Stimulated activated CD4-positive, alpha-beta T cell treated with anti-CD3 and anti-CD28 coated beads, TNF-alpha, amount 100 ng/mL, for 48 hours (primary cell): ENCODE measurements around the gene ALX4.

Experiments used
- DNase-seq, 3 donors: peaks; one replicate each; pipeline ENCODE4 v3.0.0-alpha.2; 2020; ENCODE audit warnings: low read depth in 3 of 3

The ALX4 gene

DNA sequence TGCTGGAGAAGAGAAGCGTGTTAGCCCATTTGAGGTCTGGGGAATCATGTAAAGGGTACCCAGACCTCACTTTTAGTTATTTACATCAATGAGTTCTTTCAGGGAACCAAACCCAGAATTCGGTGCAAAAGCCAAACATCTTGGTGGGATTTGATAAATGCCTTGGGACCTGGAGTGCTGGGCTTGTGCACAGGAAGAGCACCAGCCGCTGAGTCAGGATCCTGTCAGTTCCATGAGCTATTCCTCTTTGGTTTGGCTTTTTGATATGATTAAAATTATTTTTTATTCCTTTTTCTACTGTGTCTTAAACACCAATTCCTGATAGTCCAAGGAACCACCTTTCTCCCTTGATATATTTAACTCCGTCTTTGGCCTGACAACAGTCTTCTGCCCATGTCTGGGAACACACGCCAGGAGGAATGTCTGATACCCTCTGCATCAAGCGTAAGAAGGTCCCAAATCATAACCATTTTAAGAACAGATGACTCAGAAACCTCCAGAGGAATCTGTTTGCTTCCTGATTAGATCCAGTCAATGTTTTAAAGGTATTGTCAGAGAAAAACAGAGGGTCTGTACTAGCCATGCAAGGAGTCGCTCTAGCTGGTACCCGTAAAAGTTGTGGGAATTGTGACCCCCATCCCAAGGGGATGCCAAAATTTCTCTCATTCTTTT is 65.2 kb downstream of the ALX4 start:
- no peak for DNase-seq

DNA sequence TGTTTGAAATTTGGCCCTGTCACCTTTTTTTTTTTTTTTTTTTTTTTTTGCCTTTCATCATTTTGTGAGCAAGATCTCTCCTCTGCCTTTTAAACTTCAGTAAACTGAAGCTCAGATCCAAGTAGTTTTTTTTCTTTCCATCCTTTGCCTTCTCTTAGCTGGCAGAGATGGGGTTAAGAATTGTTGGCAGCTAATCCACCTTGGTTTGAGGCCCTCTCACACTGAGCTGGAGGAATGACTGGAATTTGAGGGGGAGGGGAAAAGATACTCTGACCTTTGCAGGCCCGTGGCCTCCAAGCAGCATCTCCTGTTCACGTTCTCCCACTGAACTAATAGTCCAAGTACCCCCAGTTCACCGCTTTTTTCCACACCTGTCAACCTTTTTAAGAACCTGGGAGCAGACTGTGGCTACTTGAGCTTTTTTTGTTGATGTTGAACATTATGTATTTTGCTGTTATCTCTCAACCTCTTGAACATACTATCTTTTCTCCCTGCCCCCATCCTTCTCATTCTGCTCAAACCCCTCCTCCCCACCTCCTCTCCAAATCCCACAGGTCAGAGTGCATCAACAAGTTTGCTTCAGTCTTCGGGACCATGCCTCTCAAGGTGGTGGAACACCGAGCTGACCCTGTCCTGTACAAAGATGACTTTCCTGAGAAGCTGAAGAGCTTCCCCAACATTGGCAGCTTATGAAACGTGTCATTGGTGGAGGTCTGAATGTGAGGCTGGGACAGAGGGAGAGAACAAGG is 66.2 kb downstream of the ALX4 start:
- DNase-seq = no peak

DNA sequence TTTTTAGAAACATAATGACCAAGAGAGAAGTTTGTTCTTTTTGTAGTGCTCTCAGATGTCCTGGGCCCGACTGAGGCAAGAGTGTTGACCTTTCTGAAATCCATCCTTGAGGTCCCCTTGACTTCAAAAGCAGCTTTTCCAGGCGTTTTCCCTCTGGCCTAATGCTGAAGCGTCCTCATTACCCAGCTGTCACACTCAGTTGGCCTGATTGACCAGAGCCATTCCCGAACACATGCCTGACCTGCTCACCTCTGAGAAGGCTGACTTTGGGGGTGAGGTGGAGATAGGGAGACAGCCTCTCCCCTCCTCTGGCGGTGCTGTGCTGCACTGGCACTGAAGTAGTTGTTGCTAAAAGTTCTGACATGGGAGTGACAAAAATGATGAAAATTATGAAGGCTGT is 66.9 kb downstream of the ALX4 start:
- DNase-seq = no peak

DNA sequence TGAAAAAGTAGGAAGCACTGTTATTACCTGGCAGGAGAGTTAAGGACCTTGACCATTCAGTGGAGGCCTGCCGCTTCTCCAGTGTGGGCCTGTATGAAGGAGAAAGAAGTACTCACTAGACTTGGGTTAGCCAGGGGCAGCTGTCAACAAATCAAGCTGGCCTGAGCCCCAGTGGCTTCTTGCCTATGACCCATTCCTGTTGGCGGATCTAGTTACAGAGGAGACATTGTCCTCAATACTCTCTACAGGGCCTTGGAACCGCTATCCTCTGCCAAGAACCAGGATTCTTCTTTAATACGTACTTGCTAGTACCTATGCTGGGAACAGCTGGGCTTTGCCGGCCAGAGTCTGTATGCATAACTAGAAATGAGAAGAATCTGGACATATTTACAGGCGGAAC is 68.1 kb downstream of the ALX4 start:
- no peak for DNase-seq

DNA sequence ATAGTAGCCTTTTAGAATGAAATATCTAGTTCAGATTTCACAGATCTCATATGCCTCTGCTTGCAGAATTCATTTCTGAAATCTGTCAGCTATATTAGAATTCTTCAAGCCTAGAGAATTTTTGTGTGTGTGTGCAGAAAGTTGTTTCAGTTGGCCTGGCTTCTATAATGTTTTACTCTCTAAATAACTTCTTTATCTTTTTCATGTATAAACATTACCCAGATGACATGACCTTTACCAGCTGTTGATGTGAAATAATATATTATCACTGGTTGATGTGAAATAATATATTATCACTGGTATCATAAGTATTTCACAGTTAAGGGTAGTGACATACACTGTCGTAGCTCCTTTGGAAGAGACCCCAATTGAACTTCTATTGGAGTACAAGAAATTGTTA is 72.8 kb downstream of the ALX4 start:
- no peak for DNase-seq

DNA sequence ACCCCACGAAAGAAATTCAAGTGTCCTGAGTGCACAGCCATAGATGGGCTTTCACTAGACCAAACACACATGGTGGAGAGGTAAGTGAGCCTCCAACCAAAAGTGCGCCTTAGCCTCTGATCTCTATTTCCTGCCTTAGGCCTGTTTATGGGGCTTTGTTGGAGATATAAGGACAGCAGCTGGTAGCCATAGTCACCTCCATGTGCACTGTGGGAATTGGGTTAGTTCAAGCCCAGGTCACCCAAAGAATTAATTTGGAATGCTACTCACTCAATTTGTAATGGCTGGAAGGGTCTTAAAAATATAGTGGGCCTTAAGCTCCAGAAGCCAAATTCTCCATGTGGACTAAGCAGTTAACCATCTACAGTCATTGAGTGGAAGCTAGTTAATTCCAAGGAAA is 73.6 kb downstream of the ALX4 start:
- no peak for DNase-seq

DNA sequence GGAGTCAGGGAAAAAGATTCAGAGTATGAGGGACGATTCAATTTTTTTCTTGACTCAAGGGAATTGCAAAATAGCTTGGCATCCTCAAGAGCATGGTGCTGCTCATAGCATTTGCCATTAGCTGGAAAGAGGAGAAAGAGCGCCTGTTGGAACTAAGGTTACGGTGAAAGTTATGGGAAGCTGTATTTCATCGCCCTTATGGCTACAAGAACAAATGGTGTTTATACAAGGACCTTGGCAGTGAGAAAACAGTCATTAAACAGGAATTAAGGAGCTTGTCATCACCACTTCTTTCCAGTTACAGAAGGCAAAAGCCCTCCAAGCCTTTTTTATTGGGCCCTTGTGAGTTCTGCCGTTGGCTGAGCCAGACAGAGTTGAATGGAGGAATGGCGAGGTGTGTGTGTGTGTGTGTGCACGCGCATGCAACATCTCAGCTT is 74.2 kb downstream of the ALX4 start:
- no peak for DNase-seq

DNA sequence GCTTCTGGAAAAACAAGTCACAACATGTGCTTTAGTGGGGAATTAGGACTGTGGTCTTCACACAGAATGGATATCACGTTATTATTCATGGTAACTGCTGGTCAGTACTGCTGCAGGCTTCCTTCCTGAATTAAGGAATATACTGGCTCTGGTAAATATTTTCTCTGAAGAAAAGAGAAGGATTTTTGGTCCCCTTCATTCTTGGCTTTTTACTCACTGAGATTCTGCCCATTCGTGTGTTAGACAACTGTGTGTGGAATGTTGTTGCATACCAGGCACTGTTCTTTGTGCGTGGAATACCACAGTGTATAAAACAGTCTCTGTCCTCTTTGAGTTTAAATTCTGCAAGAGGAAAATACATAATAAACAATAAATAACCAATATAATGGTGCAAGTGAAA is 80.3 kb downstream of the ALX4 start:
- no peak for DNase-seq

DNA sequence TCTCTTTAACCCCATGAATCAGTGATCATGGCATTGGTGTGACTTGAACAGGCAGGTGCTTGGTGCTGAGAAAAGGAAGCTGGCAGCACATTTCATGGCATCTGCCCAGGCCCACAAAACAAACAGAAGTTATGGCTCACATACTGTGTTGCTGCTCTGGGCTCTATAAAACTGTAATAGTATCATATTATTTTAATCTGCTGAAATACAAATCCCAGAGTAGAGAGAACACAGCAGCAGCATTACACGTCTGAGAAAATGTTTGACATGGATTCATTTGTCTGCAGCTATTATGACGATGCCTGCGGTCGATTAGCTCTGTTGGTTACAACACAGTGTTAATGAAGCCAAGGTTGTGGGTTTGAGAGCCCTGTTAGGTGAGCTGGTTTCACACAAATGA is 80.8 kb downstream of the ALX4 start:
- DNase-seq = no peak

DNA sequence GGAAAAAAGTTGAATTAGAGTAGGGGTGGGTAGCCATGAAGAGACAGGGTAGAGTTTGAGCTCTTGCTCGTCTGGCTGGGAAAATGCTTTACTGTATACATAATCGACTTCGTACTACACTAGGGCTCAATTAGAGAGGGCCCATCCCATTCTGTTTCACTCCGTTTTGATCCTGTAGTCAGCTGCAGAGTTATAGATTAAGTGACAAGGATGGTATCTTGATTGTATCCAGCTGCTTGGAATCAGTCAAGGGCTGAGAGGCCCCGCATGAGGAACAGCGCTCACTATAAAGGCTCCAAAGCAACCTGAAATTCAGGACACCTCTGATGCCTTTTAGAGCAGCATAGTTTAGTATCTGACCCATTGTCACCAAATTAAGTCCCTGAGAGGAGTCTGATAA is 81.6 kb downstream of the ALX4 start:
- no peak for DNase-seq

DNA sequence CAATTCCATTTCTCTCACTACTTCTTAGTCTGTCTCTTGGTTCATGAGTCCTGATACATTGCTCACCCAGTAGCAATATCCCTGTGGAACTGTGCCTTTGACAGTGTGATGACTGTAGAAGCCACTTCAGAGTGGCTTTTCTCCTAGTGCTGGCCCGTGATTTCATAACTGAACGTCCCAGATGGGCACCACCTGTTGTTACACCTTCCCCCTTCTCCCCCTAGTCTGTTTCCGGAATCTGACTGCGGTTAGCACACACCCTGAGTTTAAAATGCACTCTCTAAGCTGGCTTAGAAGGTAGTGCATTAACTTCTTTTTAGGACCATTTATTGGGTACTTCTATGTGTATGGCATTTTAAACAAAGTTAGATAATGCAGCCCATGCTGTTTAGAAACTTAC is 83.0 kb downstream of the ALX4 start:
- no peak for DNase-seq

DNA sequence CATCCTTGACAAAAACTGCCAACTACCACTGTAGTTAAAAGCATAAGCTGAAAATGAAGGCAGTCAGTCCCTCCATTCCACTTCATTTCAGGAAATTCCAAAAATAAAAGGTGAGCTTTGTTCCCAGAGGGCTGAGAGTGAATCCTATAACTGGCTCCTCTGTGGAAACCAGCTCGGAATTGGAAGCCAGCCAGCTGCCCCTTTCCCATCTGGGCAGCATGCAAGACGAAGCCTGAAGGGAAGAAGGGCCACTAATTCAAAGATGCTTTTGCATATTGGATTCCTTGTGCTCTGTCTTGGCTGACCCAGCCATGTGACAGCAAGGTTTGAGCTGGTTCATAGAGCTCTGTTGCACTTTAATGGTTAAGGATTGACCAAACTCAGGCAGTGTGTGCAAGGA is 83.4 kb downstream of the ALX4 start:
- no peak for DNase-seq

DNA sequence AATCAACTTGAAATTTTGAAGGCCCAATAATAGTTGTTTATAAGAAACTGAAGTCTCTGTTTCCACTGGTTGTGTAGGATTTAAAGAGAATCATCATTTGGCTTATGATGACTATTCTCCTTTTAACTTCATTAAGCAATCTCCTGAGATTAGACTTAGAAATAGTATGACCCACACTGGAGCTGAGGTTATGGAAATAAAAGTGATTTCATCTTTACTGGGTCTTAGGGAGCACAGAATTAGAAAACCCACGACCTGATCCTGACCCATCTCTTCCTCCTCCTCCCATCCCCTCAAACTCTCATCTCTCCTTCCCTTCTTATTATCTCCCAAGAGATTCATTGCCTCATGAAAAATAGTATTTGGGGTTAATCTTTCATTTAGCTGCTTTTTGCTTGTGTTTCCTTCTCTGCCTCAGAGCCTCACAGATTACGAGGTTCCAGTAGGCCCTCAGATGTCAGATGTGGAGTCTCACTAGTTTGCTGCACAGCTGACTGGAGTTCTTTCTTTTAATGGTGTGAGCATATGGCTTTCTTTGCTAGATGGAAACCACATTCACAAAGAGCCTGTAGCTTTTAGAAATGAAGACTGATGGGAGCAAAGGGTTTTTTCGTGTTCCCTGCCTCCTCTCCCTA is 85.0 kb downstream of the ALX4 start:
- DNase-seq = no peak

DNA sequence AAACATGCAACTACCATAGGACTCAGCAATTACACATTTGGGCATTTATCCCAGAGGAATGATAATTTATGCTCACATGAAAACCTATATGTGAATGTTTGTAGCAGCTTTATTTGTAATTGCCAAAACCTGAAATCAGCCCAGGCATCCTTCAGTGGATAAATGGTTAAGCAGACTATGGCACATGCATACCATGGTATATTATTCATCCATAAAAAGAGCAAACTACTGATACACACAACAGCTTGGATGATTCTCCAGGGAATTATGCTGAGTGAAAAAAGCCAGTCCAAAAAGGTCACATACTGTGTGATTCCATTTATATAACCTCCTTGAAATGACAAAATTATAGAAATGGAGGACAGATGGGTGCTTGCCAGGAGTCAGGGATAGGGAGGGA is 86.7 kb downstream of the ALX4 start:
- DNase-seq = no peak

DNA sequence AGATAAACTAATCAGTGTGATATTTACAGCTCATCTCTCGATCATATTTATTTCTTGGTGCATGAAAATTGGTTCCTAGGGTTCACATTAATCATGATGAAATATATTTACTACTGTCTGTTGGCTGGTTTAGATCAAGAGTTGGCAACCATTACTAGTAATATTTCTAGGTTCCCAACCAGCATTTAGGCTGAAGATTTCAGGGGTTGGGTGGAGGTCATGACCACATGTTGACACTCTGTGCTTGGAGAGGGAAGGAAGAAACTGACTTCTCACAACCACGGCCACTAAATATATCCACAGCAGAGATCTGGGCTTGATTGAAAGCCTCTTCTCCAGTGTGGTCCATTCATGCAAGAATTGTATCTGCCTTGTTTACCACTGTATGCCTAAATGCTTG is 87.9 kb downstream of the ALX4 start:
- no peak for DNase-seq

DNA sequence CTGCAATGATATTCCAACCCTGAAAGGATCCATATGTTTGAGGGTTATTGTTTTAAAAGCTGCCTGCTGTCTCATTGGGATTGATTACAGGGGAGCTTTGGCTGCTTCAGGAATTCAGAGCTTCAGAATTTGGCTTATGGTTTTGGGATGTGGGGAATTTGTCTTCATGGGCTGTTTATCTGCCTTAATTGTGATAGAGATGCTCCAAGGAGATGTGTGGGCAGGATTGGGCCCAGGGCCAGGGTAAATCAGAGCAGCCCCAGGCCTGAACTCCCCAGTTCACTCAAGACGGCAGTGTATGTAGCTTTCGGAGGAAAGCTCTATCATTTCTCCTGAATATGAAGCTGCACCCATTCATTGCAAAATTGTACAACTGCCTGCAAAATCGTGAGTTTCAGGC is 88.5 kb downstream of the ALX4 start:
- no peak for DNase-seq

DNA sequence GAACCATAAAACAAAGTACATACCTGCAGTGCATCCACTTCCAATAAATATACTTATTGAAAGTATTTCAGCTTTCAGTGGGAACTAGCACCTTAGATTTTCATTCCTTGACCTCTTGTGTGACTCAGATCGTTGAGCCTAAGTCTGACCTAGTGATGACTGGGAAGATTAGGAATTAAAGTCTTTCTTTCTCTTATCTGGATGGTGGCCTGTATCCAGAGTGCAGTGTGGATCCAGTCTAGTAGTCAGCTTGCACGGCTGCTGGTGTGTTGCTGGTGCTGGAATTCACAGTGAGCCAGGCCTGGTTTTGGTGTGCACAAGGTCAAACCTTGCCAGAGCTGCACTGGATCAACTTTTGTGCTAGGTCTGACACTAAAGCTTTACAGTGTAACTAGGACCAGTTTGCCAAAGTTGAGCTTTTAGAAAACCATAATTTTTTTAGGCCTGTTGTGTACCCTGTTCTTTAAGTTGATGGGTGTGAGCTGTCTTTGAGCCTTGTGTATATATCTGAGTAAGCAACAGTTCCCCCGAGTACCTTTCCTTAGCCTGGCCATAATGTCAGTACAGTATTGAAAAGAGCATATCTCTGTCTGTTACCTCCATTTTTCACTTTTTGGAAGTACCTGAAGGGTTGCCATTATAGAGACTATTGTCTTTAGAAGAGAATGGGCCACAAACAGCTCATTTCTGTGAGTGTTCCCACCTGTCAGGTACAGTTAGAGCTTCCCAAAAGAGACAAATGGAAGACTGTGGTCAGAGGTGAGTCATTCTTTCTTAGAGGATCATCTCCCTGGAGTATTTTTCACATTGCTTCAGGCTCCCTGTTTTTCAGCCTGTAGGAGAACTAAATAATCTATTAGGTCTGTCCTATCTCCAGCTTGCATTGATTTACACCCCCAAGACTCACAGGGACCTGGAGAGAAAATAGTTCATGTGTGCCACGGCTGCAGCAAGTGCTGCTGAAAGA is 89.8 kb downstream of the ALX4 start:
- DNase-seq = no peak

DNA sequence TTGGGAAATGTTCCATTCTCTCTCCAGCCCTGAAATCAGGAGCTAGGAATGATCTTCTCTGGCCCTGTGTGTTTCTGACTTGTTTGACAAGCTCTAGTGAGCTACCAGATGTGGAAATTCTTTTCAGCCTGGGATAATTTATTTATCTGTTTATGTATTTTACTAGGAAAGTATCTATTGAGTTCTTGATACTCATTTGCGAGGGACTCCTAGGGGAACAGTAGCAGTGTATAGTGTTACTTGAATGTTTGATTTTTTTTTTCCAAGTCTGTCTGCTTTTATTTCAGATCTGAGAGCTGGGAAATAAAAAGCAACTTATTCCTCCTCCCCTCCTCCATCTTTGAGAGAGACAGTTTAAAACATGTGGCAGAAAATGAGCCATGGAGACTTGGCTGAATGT is 92.5 kb downstream of the ALX4 start:
- no peak for DNase-seq

DNA sequence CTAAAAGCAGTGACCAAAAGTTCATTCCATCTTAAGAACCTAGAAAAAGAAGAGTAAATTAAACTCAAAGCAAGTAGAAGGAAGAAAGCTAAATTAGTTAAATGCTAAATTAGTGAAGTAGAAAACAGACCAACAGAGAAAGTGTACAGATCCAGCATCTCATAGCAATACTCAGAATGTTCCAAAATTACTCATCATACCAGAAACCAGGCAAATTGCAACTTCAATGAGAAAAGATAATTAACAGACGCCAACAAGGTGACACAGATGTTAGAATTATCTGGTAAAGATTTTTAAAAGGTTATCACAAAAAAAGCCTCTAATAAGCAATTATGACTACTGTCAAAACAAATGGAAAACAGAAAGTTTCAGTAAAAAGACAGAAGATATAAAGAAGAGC is 96.8 kb downstream of the ALX4 start:
- no peak for DNase-seq

DNA sequence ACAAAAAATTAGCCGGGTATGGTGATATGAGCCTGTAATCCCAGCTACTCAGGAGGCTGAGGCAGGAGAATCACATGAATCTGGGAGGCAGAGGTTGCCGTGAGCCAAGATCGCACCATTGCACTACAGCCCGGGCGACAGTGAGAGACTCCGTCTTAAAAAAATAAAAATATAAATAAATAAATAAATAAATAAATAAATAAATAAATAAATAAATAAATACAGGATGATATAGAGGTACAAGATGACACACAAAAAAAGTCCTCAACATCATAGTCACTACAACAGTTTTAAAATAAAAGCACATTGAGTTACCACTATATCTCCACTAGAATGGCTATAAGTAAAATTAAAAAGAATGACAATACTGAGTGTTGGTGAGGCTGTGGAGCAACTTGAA is 97.8 kb downstream of the ALX4 start:
- DNase-seq = no peak
